Stimulated activated CD8-positive, alpha-beta memory T cell treated with anti-CD3 and anti-CD28 coated beads, Interleukin-7, amount 100 ng/mL, for 1 hour (primary cell): ENCODE results near the gene PRSS50.

Experiments
- DNase-seq, 2 donors: peaks; one replicate each; pipeline ENCODE4 v3.0.0-alpha.2; 2020; ENCODE audit warnings: low read depth in 2 of 2

PRSS50 gene

GRCh38 chr3:46692566-46692990, 25.1 kb downstream of the PRSS50 start:
- DNase-seq: no peak

DNA sequence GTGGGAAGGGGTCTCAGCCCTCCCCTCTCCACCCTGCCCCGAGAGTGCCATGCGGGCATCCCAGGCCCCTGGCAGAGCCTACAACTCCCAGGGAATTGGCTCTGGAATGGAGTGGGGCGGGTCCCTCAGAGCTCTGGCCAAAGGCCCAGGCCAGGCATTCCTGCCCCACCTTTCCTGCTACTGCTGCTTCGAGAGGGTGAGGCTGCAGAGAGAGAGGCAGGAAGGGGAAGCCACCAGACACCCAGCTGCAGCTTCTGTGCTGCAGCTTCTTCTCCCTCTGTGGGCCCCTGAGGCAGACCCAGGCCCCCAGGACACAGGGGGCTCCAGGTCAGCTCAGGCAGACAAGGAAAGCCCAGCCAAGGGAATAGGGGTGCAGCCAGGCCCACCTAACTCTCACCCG, 26.9 kb downstream of the PRSS50 start:
- no peak for DNase-seq

- no peak for DNase-seq
Observed at GRCh38 chr3:46685446-46685845, 32.2 kb downstream of the PRSS50 start.

DNA sequence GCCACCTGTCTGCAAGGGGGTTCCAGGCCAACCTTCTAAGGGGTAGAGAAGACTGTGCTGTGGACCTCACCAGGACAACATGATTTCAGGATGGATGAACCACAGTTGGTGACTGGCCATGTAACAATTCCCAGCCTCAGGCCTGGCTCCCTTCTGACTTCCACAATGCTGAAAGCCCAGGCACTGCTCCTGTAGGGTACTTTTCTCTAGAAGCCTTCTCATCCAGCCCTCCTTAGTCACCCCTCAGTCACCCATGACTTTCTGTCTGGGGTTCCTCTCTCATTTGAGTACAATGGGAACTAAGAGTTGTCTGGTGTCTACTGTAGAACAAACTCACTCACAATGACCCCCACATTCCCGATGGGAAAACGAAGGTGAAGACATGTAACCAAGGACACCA, 32.8 kb downstream of the PRSS50 start:
- DNase-seq: no peak

DNA sequence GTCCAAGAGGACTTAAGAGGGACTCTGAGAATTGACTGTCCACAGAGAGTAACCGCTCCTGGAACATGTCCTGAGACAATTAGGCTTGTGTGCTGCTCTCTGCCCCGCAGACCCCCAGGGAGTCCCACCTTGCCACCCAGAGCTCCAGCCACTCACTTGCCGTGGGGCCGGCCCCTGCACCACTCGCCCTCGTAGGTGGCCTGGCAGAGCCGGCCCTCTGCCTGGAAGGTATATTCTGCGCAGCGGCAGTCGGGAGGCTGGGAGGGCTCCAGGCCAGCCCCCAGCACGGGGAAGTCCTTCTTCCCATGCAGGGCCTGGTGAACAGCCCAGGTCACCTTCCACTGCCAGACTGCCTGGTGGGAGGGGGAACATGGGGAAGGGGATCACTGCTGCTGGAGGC, 34.7 kb downstream of the PRSS50 start:
- DNase-seq: no peak

DNA sequence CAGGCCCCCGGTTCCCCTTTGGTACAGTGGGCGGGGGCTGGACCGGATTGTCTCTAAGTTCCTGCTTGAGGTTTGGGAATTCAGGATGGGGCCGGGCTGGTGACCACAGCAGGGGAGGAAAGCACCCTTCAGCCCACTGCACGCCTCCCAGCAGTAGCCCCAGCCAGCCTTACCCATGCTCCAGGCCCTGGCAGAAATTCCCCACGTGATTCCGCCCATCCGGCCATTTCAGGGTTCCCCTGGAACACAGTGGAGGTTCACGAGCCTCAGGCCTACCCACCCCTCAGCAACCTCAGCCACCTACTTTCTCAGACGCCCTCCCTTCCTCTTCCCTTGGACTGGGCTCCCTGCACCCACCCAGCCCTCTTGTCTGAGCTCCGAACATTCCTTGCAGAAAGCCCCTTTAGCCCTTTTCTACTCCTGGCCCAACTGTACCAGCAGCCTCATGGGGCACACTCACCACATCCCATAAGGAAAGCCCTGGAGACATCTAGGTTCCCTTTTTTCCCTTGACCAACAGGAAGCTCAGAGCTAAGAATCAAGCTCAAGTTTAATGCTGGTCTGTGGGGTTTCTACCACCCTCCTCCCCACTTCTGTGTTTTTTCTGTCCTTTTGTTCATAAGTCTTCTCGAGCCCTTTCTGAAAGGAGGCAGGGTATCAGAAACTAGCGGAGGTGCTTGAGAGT, 35.7 kb downstream of the PRSS50 start:
- DNase-seq: no peak

GRCh38 chr3:46681387-46681786, 36.3 kb downstream of the PRSS50 start:
- DNase-seq: no peak

- DNase-seq: no peak
Observed at GRCh38 chr3:46680298-46680826, 37.3 kb downstream of the PRSS50 start.

DNA sequence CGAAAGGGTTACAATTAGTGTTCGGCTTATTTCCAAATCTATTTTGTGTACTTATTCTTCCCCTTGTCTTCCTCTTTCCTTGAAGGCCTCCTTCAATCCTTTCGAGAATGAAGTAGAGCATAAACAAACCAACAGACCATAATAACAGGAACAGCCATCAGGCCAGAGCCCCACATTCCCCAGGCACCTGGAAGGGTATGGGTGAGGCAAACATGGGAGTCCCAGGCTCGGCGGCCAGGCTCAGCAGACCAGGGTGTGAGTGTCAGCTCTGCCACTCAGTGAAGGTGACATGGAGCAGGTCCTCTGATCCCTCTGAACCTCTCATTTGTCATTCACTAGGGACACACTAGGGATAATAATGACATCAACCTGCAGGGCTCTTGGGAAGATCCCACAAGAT, 38.0 kb downstream of the PRSS50 start:
- no peak for DNase-seq

- DNase-seq: no peak
Observed at GRCh38 chr3:46678280-46678679, 39.4 kb downstream of the PRSS50 start.

- no peak for DNase-seq
Observed at GRCh38 chr3:46677411-46677726, 40.3 kb downstream of the PRSS50 start.

DNA sequence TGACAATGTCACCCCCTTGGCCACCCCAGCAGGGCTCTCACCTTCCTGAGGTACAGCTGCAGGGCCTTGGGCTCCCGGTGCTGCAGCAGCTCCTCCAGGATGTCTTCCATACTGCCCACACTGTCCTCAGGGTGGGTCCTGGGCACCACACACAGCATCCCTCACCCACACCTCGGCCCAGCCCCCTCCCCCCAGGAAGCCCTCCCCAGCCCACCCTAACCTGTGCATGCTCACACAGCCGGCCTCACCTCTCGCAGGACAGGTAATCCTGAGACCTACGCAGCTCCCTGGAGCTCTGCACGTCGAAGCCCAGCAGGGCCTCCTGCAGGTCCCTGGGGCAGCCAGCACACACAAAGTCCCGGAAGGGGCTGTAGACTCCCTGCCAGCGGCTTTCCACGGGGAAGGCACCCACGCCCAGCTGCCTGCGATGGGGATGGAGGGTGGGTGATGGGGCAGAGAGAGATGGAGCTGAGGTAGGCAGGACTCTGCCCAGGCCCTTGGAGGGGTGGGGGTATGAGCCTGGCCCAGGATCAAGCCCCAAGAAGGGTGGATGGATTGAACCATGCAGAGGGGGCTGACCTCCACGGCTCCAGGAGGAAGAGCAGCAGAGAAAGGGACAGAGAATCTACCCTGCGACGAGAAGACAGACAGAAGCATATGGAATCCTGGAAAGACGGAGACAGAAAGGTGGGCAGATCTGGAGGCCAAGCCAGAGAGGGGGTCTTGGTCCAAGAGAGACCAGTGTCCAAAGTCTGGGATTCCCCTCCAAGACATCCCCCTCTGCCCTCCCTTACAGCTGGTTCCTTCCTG, 40.9 kb downstream of the PRSS50 start:
- no peak for DNase-seq

DNA sequence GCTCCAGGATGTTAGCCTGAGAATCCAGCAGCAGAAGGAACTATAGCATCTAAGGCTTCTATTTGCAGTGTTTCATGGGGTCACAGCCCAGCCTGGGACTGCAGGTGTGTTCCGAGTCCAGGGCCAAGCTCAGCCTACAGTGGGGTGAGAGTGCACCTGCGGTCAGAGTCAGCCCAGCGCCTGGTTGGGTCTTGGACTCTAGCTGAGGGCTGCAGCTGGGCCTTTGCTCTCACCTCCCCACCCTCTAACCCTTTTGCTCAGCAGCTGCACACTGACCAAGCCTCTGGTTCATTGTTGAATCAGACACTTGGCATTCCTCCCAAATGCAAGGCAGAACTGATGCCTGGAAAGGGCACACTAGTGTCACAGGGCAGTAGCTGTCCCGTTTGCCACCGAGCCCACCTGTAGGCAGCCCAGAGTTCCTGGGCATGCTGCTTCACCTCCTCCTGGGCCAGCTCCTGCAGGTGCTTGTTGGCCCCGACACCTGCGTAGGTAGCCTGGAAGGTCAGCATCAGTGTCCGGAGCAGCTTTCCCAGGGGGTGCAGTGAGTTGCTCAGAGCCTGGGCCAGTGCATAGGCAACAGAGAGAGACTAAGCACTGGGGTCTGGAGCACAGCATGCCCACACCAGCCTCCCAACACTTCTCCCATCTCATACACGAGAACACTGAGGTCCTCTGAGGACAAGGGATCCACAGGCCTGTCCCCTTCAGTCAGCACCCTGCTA, 41.7 kb downstream of the PRSS50 start:
- DNase-seq: no peak

- DNase-seq: no peak
Observed at GRCh38 chr3:46675426-46675825, 42.2 kb downstream of the PRSS50 start.

DNA sequence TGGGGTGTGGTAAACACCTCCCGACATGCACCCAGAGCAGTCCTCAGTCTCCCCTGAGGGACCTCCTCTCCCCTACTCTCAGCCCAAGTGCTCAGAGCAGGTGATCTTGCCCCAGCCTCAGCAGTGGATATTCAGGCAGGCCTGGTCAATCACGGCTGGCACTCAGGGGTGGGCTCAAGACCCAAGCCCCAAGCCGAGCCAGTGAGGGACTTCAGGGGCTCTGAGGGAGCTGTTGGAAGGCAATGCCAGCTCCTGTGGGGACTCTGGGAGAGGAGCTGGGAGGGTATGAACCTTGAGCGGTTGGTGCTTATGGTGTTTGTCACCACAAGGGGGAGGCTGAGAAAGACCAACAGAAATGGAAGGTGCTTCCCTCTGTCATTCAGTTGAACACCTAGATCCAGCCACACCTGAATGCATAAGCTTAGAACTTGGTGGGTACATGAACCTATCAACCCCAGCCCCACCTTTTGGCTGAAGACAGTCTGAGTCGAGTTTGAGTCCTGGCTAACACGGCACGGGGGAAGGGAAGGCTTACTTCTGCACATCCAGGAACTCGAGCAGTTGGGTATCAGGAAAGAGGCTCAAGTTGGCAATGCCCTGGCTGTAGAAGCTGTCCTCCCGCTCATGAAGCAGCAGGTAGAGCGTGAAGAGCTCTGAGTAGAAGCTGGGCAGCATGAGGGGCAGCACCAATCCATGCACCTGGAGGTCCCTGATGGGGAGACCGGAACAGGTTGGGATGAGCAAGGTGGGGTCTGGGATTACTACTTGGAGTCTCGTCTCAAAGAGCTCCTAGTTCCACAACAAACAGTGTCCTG, 43.4 kb downstream of the PRSS50 start:
- DNase-seq: no peak

DNA sequence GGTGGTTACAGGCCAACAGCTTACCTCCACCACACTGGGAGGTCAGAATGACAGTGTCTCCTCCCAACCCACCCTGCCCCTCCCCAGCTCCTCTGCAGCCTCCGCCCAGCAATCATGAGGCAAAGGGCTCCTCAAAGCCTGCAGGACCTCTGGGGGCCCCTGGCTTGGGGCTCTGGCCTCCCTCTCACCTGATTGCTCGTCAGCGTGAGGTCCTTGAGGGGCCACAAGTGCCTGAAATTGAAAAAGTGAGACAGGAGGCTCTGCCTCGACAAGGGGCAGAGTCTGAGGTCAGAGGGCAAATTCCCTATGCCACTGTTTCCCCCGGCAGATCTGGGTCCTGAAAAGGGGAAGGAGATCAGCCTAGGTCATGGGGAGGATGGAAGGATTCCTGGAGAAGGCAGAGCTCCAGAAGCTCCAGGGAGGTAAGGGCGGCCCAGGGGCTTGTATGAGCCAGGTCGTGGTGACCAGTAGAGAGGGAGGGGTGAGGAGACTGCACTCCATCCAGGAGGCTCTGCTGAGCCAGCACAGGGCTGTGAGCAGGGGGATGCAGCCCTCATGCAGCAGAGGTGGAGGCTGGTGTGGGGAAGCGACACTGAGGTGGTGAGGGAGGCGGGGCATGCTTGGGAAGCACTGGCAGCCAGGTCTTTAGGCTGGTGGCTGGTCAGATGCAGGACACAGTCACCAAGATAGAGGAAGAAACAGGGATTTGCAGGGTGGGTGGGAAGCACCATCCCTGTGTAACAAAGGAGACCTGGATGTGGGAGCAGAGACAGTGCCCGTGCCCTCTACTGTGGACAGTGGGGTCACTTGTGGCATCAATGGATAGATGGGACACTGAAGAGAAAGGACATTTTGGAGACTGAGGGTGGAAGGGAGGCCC, 44.3 kb downstream of the PRSS50 start:
- DNase-seq: no peak

GRCh38 chr3:46672349-46672695, 45.3 kb downstream of the PRSS50 start:
- no peak for DNase-seq

DNA sequence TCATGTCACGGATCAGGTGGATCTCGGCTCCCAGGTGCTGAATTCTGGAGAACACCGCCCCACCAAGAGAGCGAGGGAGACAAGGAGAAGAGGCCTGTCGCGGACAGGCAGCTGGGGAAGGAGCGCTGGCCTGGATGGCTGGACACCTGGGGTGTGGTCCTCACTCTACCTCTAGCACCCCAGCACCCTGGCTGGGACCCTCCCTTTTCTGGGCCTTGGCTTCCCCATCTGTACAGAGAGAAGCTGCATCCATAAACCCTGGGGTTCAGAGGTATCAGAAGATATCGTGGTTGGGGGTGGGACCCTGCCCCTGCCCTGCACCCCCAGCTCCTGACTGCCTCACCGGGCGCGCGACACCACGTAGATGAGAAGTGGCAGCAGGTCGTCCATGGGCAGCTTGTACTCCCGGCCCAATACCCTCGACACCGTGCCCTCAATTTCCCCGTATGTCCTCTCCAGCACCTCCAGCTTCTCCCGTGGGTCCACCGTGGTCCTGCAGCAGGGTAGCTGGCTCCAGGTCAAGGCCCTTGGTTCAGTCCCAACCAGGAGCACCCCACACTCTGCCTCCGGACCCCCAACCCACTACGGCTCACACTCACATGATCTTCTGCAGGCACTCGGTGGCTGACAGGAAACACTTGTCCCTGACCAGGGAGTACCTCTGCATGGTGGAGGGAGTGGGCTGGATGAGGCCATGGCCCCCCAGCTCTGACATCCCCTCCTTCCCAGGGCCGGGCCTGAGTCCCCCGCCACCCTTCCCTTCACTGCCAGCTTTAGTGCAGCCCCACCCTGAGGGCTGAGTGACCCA, 45.9 kb downstream of the PRSS50 start:
- DNase-seq: no peak

- DNase-seq: no peak
Observed at GRCh38 chr3:46670891-46671427, 46.7 kb downstream of the PRSS50 start.
